ENCODE measurements around the gene SPATA22. TPM values are rescaled to one million over a fixed set of nuclear protein-coding genes. Genes with fewer than 3 reads are reported as not detected.
"Not testable (repeated sequence)": the region's sequence is repeated elsewhere in the genome, so short reads cannot be mapped to it uniquely, and the experiment has no call there.

SPATA22 gene
- total RNA-seq, 4 donors from 2014 or later = 0.39 to 2.7 (median 1.2) TPM

DNA sequence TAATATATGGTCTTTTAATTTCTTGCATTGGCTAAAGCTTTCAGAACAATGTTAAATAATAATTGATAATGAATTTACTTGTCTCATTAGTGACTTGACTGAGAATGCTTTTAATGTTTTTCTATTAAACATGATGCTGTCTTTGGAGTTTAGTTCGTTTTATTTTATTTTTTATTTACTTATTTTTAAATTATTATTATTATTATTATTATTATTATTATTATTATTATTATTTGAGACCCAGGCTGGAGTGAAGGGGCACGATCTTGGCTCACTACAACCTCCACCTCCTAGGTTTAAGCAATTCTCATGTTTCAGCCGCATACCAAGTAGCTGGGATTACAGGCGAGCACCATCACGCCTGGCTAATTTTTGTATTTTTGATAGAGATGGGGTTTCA lies 56.0 kb downstream of the SPATA22 start:
- Histone ChIP-seq H3K4me1 (no peaks in the 10 kb centered on the region), H3K27ac (no peak overlapping the region), H3K36me3 (no peaks in the 10 kb centered on the region), H3K9me3 (no peaks in the 10 kb centered on the region), H3K27me3 (no peaks in the 10 kb centered on the region), H3K4me3 (no peak overlapping the region)
- WGBS, 2 donors = 82 to 86% methylated on average over 5 of the region's 5 CpGs
- no peak for TF ChIP-seq EP300 (IDR thresholded peaks at IDR 0.05)
- TF ChIP-seq POLR2A (IDR thresholded peaks at IDR 0.05) = no peak
- TF ChIP-seq, protein P1, sequence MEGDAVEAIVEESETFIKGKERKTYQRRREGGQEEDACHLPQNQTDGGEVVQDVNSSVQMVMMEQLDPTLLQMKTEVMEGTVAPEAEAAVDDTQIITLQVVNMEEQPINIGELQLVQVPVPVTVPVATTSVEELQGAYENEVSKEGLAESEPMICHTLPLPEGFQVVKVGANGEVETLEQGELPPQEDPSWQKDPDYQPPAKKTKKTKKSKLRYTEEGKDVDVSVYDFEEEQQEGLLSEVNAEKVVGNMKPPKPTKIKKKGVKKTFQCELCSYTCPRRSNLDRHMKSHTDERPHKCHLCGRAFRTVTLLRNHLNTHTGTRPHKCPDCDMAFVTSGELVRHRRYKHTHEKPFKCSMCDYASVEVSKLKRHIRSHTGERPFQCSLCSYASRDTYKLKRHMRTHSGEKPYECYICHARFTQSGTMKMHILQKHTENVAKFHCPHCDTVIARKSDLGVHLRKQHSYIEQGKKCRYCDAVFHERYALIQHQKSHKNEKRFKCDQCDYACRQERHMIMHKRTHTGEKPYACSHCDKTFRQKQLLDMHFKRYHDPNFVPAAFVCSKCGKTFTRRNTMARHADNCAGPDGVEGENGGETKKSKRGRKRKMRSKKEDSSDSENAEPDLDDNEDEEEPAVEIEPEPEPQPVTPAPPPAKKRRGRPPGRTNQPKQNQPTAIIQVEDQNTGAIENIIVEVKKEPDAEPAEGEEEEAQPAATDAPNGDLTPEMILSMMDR (IDR thresholded peaks at IDR 0.05) = no peak
- DNase-seq (ENCODE audit: low spot score in 2 of 2) = no peak

DNA sequence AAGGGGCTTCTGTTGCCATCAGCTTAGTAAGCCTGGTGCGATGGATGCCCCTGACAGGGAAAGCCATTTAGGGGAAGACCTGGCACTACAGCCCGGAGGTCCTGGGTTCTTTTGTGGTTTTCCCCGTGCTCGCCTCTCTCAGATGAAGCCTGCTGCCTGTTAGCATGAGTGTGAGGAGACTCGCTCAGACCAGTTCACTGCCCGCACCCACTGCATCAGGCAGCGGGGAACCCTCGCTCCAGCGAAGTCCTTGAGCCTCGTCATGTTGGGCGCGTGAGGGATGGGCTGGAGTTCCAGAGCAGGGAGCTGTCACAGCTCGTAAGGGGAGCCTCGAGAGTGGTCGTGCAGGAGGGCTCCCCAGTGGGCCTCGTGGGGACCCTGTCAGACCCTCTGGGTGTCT lies 59.4 kb downstream of the SPATA22 start:
- not testable (repeated sequence) for H3K4me3 ChIP-seq; H3K36me3 ChIP-seq; H3K4me1 ChIP-seq; H3K27ac ChIP-seq; DNase-seq (ENCODE audit: low spot score in 2 of 2); H3K27me3 ChIP-seq
- WGBS, 2 donors = no CpG with 5 or more reads among the region's 16 CpGs
- peaks cover 0 to 21% (median 0%) of the 10 kb centered on the region in 4 donors for H3K9me3 ChIP-seq

DNA sequence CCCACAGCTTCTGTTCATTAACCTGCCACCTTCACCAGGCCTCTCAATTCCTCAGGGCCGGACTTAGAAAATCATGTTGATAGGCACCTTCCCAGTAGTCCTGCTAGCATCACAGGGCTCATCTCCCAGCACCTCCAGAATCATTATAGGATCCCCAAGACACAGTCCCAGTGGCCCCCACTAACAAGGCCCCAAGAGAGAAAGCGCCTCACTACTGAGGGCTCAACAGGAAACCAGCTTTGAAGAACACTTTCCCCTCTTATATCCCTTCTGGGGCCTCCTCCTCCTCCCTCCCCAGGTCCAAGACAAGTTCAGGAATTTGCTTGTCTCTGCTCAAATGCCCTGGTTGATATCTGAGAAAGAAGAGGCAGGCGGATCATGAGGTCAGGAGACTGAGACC lies 60.5 kb downstream of the SPATA22 start, which contains the start of gene OR3A3:
OR3A3 (plus strand) TSS at position 301 of the 400 bp plus-strand sequence.
- DNase-seq (ENCODE audit: low spot score in 2 of 2) = no peak
- Histone ChIP-seq H3K27me3 (no peaks in the 10 kb centered on the region), H3K36me3 (no peaks in the 10 kb centered on the region), H3K27ac (no peak within 1 kb of the TSS), H3K4me1 (no peaks in the 10 kb centered on the region), H3K4me3 (no peak within 1 kb of the TSS), H3K9me3 (peaks cover 0 to 33% (median 2%) of the 10 kb centered on the region in 4 donors)
- WGBS, 2 donors = 76 to 80% methylated on average over 3 of the region's 3 CpGs
- no peak for TF ChIP-seq POLR2A (IDR thresholded peaks at IDR 0.05)
- TF ChIP-seq EP300 (IDR thresholded peaks at IDR 0.05) = no peak
- TF ChIP-seq, protein P1 (IDR thresholded peaks at IDR 0.05) = no peak

DNA sequence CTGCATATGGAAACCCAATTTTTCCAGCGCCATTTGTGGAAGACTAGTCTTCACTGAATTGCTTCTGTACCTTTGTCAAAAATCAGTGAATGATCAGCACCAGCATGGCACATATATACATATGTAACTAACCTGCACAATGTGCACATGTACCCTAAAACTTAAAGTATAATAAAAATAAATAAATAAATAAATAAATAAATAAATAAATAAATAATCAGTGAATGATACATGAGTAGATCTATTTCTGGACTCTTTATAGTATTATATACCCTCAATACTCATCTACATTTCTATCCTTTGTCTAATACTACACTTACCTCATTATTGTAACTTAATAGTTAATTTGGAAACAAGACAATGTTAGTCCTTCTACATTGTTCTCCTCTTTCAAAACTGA lies 67.8 kb downstream of the SPATA22 start:
- peaks cover 0 to 37% (median 5%) of the 10 kb centered on the region in 4 donors for H3K9me3 ChIP-seq
- not testable (repeated sequence) for H3K36me3 ChIP-seq; H3K4me3 ChIP-seq; H3K27me3 ChIP-seq; H3K27ac ChIP-seq; DNase-seq (ENCODE audit: low spot score in 2 of 2); H3K4me1 ChIP-seq
- 87 to 94% methylated on average over 1 of the region's 1 CpG for WGBS, 2 donors

DNA sequence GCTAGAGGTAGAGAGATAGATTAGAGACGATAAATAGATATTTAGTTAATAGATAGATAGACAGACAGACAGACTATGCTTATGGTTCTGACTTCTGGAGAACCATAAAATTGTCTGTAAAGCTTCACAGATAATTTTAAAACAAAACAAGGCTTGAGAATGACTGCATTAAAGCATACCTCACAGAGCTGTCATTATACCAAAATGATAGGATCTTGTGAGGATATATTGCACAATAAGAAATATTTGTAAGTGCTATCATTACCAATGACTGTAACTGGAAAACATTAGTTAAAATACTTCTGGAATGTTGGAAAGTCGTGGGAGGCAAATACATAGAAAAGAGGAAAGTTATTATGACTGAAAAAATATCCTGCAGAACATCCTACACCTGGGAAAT lies 69.8 kb downstream of the SPATA22 start:
- WGBS, 2 donors = 53 to 66% methylated on average over 2 of the region's 2 CpGs
- no peak overlapping the region for H3K27ac ChIP-seq
- H3K27me3 ChIP-seq = no peaks in the 10 kb centered on the region
- H3K36me3 ChIP-seq = no peaks in the 10 kb centered on the region
- peaks cover 0 to 18% (median 5%) of the 10 kb centered on the region in 4 donors for H3K9me3 ChIP-seq
- DNase-seq (ENCODE audit: low spot score in 2 of 2) = no peak
- H3K4me3 ChIP-seq = no peak overlapping the region
- H3K4me1 ChIP-seq = no peaks in the 10 kb centered on the region
- TF ChIP-seq, protein P1 (IDR thresholded peaks at IDR 0.05) = no peak
- TF ChIP-seq EP300 (IDR thresholded peaks at IDR 0.05) (no peak), POLR2A (IDR thresholded peaks at IDR 0.05) (no peak)

DNA sequence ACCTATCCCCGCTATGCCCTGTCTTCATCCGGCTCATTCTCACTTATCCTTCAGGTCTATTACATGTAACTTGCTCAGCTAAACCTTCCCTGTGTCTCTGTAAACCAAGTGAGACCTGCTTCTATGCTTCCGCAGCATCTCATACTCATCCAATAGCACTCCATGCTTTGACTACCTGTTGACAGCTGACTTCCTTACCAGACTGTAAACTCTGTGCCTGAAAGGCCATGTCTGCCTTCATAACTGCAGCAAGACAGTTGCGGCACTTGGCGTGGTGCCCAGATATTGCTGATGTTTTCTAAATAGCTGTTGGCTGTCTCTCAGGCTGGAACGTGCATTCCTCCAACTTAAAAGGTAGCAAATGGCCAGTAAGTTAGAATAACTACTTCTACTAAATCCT lies 71.6 kb downstream of the SPATA22 start:
- 62 to 64% methylated on average over 6 of the region's 6 CpGs for WGBS, 2 donors
- no peak for TF ChIP-seq EP300 (IDR thresholded peaks at IDR 0.05)
- TF ChIP-seq, protein P1 (IDR thresholded peaks at IDR 0.05) = no peak
- TF ChIP-seq POLR2A (IDR thresholded peaks at IDR 0.05) = no peak
- DNase-seq (ENCODE audit: low spot score in 2 of 2) = no peak
- H3K4me1 ChIP-seq = no peaks in the 10 kb centered on the region
- H3K9me3 ChIP-seq = peaks cover 0 to 2% (median 0%) of the 10 kb centered on the region in 4 donors
- H3K27ac ChIP-seq = no peak overlapping the region
- no peak overlapping the region for H3K4me3 ChIP-seq
- no peaks in the 10 kb centered on the region for H3K27me3 ChIP-seq
- H3K36me3 ChIP-seq = no peaks in the 10 kb centered on the region
